SHP77 (cell line): Measurements from ENCODE around the gene SLX4IP.

ENCODE experiments used
- DNase-seq, 2 experiments: peaks; one replicate each; lab custom pipeline; 2025; lab: John Stamatoyannopoulos, UW

The SLX4IP gene

DNA sequence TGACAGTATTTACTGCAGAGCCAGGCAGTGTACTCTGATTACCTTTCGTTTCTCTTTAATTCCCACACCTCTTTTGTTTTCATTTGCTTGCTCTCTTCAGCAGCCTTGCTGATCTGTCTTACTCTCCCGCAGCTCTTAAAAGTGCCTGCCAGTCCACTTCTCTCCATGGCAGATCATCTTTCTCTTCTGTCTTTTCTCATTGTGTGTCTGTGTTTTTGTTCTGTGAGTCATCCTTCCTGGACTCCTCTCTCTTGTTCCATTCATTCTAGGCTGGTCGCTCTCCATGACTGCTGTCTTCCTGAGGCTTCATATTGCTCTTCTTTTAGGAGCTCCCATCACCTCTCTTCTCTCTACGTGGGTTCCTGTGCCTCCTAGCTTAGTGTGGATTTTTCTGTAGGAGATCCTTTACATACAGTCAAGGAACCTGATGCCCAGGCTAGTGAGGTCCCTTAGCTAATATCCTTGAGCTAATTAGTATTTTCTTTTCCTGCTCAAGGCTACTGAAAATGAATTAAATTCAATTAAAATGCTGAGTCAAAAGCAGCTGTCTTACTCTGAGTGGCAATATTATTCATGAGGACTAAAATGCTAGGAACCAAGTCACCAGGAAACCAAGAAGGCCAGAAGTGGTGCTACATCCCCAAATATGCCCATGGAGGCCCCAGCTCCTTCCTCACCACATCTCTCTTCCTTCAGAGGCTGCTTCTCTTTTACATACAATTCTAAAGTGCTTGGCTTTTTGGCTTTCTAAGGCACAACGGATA is 86.1 kb downstream of the SLX4IP start:
- peak; percentile 35 to 62 for DNase-seq

DNA sequence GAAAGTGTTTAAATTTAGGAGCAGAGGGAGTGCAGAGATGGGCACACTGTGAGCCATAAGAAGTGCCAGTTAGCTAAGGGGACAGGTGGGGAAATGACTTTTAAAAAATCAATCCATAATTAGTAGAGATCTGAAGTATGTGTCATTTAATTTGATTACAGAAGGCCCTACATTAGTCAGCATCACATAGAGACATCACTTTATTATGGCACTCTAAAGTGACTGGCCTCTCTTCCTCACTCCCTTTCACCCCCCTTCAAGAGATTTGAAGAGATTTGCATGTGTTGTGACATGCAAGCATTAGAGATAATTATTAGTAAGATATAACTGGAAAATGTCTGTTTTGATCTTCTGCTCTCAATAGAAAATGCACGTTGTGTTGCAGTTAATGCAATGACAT is 86.7 kb downstream of the SLX4IP start:
- DNase-seq = no peak

DNA sequence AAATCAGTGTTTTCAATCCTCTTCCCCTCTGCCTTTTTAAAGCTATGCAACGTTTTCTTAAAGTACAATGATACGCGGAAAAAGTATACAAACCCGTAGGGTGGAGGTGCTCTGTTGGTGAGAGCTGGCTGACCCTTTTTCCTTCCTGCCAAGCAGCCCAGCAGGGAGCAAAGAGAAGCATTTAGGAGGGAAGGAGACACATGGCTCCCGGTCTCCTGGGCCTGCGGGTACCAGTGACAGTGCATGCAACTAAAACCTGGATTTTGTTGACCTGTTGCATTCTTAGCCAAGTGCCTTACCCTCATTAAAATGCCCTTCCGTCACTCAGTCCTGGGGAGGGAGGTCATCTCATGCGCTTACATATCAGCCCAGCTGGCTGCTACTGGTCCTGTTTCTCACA is 87.2 kb downstream of the SLX4IP start:
- DNase-seq = no peak

GRCh38 chr20:10523443-10523842 is 88.3 kb downstream of the SLX4IP start:
- peak; percentile 76 to 88 for DNase-seq

DNA sequence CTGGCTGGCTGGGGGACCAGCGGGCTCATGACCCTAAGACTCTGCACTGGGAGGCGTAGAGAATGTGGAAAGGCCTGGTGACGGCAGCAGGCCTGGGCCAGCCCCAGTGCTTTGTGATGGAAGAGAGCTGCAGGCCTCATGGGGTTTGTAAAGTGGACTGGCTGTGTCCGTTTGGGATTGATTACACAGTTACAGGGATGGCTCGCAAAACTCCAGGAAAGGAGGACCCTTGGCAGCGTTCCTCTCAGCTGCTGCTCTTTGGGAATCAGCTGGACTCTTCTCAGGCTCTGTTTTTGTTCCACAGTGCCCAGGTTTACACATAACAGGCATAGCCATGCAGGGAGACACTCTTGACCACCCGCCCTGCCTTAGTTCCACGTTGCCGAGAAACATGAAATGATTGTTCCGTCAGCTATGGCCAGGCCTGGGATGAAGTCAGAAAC is 89.0 kb downstream of the SLX4IP start:
- peak; percentile 94 to 96 for DNase-seq

DNA sequence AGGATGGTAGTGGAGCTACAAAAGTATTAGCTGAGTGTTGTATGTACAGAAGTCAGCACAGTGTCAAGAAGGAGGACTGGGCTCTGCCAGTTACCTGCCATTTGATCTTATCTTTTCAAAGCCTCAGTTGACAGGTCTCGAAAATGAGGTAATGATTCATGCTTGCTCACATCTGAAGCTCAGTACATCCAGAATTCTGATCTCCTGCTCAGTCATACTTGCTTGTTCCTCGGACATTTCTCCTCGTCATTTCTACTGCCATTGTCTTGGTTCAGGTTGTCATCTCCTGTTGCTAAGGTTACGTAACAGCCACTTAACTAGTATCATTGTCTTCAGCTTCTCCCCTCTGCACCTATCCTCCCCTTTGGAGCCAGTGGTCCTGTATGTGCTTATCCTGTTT is 89.5 kb downstream of the SLX4IP start:
- DNase-seq = peak; percentile 44 to 53

DNA sequence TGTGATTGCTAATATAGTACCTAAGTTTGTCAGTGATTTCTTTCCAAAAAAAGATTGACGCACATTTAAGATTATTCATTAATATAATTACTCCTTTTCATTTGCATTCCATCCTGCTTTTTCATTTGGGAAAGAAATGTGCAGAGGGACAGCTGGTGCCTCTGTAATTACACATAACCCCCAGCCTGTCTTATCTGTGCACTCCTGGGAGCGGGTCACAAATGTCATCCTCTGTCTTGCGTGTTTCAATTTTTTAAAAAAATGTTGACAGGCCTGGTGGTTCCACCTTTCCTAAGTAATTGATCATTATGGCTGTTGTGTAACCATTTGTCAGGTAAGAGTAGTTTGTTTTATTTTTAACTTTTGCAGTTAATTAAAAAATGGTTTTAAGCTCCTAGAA is 92.7 kb downstream of the SLX4IP start:
- DNase-seq = no peak

GRCh38 chr20:10530883-10531282 is 95.8 kb downstream of the SLX4IP start:
- DNase-seq = no peak

GRCh38 chr20:10531848-10532247 is 96.7 kb downstream of the SLX4IP start:
- DNase-seq = no peak

GRCh38 chr20:10532361-10532760 is 97.3 kb downstream of the SLX4IP start:
- no peak for DNase-seq

DNA sequence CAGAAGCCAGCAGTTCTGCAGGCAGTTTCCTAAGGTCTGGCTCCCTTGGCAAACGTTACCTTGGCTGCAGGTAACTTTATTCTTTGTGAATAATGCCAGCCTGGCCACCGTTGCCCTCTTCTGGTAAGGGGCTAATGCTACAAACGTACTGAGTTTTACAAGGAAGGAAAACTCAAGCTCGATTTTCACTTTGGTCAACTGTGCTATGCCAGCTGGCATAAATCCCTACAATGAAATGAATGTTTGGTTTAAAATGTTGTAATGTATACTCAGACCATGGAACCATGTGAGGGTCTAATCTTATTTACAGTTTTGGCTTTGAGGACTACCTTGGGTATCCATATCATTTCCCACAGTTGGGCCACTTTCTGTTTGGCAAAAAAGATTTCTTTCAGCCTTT is 101.4 kb downstream of the SLX4IP start:
- peak in 1 of 2 experiments; percentile 27 for DNase-seq

- DNase-seq = no peak
Observed at GRCh38 chr20:10537850-10538480, 102.9 kb downstream of the SLX4IP start.

- no peak for DNase-seq
Observed at GRCh38 chr20:10538768-10539167, 103.7 kb downstream of the SLX4IP start.

DNA sequence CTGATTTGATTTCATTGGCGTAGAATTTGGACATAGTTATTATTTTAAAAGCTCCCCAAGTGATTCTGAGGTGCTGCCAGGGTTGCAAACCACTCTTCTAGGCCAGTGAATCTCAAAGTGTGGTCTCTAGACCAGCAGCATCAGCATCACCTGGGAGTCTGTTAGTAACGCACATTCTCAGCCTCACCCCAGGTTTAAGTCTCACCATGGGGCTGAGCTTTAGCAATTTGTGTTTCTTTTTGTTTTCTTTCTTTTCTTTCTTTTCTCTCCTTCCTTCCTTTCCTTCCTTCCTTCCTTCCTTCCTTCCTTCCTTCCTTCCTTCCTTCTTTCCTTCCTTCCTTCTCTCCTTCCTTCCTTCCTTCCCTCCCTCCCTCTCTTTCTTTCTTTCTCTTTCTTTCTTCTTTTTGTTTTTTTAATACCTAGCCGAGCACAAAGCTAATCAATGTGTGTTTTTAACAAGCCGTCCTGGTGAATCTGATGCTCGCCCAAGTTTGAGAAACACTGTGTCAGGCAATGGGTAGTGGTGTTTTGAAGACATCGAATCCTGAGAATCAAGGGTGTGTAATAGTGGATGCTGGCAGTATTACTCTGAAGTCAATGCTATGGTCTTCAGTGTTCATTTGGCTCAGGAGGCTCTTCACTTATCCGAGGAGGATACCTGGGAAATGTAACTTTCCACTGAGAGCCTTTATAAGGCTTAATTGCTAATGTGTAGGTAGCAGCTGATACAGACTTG is 104.9 kb downstream of the SLX4IP start:
- no peak for DNase-seq

DNA sequence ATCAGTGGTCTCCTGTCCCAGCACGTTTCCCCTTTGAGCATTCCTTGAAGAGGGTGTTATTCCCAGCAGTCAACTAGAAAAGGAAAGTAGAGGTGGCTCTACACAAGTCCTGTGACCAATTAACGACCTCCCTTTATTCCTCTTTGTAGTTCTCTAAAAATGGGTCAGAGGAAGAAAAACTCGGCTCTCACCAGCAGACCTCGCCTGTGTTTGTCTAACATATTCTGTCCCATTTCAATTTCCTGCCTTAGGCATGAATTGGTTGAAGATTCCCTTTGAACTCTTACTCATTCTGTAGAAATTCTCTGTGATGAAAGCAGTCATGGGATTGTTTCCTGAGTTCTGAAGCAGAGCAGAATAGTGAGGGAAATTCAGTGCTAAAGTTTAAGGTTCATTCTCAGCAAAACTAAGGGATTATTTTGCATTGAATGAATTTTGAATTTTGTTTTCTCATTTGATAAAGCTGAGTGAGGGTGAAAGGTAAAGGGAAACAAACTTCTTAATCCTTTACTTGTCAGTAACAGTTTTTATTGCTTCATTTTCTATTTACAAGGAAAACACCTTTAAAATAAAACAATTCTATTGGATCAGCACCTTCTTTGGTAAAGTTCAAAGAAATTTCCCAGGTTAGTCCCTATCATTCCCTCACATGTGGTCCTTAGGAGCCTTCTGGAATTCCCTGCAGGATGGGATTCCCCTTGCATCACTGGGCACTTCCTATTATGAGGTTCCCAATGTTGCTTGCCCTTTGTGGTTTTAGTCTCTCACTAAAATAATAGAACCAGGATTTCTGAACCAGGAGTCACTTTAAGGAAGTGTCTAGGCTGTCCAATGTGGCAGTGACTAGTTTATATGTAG is 105.8 kb downstream of the SLX4IP start:
- DNase-seq = no peak

DNA sequence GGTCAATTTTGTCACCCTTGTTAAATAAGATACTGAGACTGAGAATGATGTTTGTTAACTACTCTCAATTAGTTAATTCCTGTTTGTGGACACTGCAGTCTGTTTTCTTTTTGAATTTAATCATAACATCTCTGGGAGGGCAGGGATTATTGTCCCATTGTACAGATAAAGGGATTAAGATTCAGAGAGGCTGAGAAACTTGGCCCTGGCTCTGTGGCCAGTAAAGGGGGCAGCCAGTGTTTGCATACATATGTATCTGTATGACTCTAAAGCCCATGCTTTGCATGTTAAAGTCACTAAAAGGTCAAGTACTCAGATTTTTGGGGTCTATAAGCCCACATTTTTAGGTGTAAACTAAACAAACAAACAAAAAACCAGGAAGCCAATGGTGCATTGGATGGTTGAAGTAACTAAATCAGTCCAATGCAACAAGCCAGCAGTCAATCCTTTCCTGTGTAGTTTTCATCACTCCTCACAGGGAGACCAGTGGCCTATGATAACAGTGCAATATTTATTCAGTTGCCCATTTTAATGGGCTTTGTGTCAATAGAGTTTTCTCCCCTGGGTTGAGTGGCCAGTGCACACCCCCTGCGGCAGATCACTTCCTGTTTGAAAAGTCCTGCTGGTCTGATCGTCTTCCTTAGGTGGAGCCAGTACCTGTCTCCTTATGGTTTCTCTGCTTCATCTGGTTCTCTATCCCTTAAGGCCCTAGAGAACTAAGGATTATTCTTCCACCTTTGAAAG is 106.7 kb downstream of the SLX4IP start:
- DNase-seq = peak; percentile 96 to 97

DNA sequence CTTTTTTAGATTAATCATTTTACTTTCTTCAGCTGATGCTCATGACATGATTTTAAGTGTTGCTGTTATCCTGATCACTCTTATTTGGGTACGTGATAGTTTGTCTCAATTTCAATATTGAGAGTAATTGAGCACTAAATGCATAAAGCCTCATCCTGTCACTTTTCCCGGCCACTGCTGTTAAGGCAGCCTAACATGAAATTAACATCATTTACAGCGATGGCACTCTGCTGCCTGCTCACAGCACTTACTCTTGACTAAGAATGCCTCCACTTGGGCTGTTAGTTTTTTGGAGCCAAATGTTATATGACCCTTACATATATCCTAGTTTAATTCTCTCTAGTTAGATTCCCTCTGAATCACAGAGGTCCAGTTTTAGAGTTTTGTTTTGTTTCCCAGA is 107.3 kb downstream of the SLX4IP start:
- no peak for DNase-seq

GRCh38 chr20:10543480-10543879 is 108.4 kb downstream of the SLX4IP start:
- no peak for DNase-seq

- DNase-seq = no peak
Observed at GRCh38 chr20:10547276-10548114, 112.4 kb downstream of the SLX4IP start.

DNA sequence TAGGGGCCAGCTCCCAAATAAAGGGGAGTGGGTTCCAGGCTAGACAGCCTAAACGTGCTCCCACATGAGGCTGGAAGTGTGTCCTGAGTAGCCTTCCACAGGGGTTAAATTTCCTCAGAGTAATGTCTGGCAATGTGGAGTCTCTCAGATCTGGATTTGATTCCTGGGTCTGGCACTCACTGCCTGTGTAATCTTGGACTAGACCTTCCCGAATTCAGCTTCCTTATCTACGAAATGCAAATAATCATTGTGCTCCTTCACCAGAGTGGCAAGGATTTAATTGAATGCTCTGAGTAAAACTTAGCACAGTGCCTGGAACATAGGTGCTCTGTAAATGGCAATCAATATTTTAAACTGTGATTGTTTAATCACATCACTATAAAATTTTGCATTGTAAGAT is 114.4 kb downstream of the SLX4IP start:
- DNase-seq = no peak
